Trophoblast cell (in vitro differentiated cells and primary cell): ENCODE results near the gene GRK2.

Experiments used
- DNase-seq, 2 donors: peaks; one replicate each; pipeline ENCODE4 v3.0.0-alpha.2; 2016
- H2AFZ ChIP-seq: 2 replicates; pipeline ENCODE4 v1.6.1; 2013; ENCODE audit warnings: low read length, moderate library complexity, mild to moderate bottlenecking; ENCODE audit not compliant: insufficient read depth, poor library complexity
- H2AK5ac ChIP-seq: 2 replicates; pipeline ENCODE4 v1.6.1; 2013; ENCODE audit warnings: mild to moderate bottlenecking, low read length
- H2BK120ac ChIP-seq: 2 replicates; pipeline ENCODE4 v1.6.1; 2013; ENCODE audit warnings: low read length, mild to moderate bottlenecking, moderate library complexity; ENCODE audit not compliant: insufficient read depth, poor library complexity
- H2BK12ac ChIP-seq: 2 replicates; pipeline ENCODE4 v1.6.1; 2013; ENCODE audit warnings: mild to moderate bottlenecking, low read length, moderate library complexity
- H2BK5ac ChIP-seq: 2 replicates; pipeline ENCODE4 v1.6.1; 2013; ENCODE audit warnings: low read length, low read depth, moderate library complexity, mild to moderate bottlenecking; ENCODE audit not compliant: poor library complexity
- H3K14ac ChIP-seq: 2 replicates; pipeline ENCODE4 v1.6.1; 2013; ENCODE audit warnings: mild to moderate bottlenecking, low read length
- H3K18ac ChIP-seq: 2 replicates; pipeline ENCODE4 v1.6.1; 2013; ENCODE audit warnings: mild to moderate bottlenecking, low read length
- H3K23ac ChIP-seq: 2 replicates; pipeline ENCODE4 v1.6.1; 2013; ENCODE audit warnings: low read length
- H3K27ac ChIP-seq: 2 replicates; pipeline ENCODE4 v1.5.1; 2013; ENCODE audit warnings: low read depth, mild to moderate bottlenecking, inconsistent platforms, low read length, moderate library complexity
- H3K27me3 ChIP-seq: 2 replicates; pipeline ENCODE4 v1.6.1; 2013; ENCODE audit warnings: inconsistent platforms, mild to moderate bottlenecking, low read length, moderate library complexity; ENCODE audit not compliant: insufficient read depth
- H3K36me3 ChIP-seq, 2 experiments: 1 replicate in 1 of 2; 2 replicates in 1 of 2; pipeline ENCODE4 v1.6.1; 2013; ENCODE audit warnings: low read length in 2 of 2, mild to moderate bottlenecking in 2 of 2, moderate library complexity in 1 of 2; ENCODE audit not compliant: insufficient read depth in 2 of 2, control insufficient read depth in 1 of 2
- H3K4ac ChIP-seq: 2 replicates; pipeline ENCODE4 v1.6.1; 2013; ENCODE audit warnings: low read depth, mild to moderate bottlenecking, low read length, moderate library complexity
- H3K4me1 ChIP-seq, 2 experiments: 1 replicate in 1 of 2; 2 replicates in 1 of 2; pipeline ENCODE4 v1.6.1; 2013; ENCODE audit warnings: low read length in 2 of 2, mild to moderate bottlenecking in 2 of 2, moderate library complexity in 1 of 2; ENCODE audit not compliant: insufficient read depth in 2 of 2, control insufficient read depth in 1 of 2
- H3K4me2 ChIP-seq: 2 replicates; pipeline ENCODE4 v1.6.1; 2013; ENCODE audit warnings: inconsistent platforms, mild to moderate bottlenecking, low read length, moderate library complexity
- H3K4me3 ChIP-seq: 2 replicates; pipeline ENCODE4 v1.5.1; 2013; ENCODE audit warnings: mild to moderate bottlenecking, low read depth, low read length, inconsistent platforms
- H3K79me1 ChIP-seq: one replicate; pipeline ENCODE4 v1.6.1; 2013; ENCODE audit warnings: low read length
- H3K79me2 ChIP-seq: 2 replicates; pipeline ENCODE4 v1.6.1; 2013; ENCODE audit warnings: low read length, mild to moderate bottlenecking; ENCODE audit not compliant: control insufficient read depth, insufficient read depth, poor library complexity
- H3K9ac ChIP-seq: 2 replicates; pipeline ENCODE4 v1.6.1; 2013; ENCODE audit warnings: mild to moderate bottlenecking, low read length
- H3K9me3 ChIP-seq: 2 replicates; pipeline ENCODE4 v1.6.1; 2013; ENCODE audit warnings: low read depth, mild to moderate bottlenecking, control low read depth, inconsistent platforms, low read length; ENCODE audit not compliant: insufficient read depth
- H4K12ac ChIP-seq: 2 replicates; pipeline ENCODE4 v1.6.1; 2013; ENCODE audit warnings: low read depth, mild to moderate bottlenecking, low read length, moderate library complexity
- H4K8ac ChIP-seq: 2 replicates; pipeline ENCODE4 v1.6.1; 2013; ENCODE audit warnings: low read depth, mild to moderate bottlenecking, low read length, moderate library complexity
- H4K91ac ChIP-seq: one replicate; pipeline ENCODE4 v1.6.1; 2013; ENCODE audit warnings: low read depth, mild to moderate bottlenecking, low read length, moderate library complexity
- whole genome bisulfite sequencing: extraction: QIAGEN DNeasy Blood & Tissue Kit; methylation state at CpG from one replicate; pipeline ENCODE4 v1.1.7; 2013; ENCODE audit warnings: missing lambda C conversion rate; ENCODE audit not compliant: insufficient read length, insufficient coverage; ENCODE audit errors: extremely low coverage; 5-methylcytosine and 5-hydroxymethylcytosine counted together

GRK2 gene

DNA sequence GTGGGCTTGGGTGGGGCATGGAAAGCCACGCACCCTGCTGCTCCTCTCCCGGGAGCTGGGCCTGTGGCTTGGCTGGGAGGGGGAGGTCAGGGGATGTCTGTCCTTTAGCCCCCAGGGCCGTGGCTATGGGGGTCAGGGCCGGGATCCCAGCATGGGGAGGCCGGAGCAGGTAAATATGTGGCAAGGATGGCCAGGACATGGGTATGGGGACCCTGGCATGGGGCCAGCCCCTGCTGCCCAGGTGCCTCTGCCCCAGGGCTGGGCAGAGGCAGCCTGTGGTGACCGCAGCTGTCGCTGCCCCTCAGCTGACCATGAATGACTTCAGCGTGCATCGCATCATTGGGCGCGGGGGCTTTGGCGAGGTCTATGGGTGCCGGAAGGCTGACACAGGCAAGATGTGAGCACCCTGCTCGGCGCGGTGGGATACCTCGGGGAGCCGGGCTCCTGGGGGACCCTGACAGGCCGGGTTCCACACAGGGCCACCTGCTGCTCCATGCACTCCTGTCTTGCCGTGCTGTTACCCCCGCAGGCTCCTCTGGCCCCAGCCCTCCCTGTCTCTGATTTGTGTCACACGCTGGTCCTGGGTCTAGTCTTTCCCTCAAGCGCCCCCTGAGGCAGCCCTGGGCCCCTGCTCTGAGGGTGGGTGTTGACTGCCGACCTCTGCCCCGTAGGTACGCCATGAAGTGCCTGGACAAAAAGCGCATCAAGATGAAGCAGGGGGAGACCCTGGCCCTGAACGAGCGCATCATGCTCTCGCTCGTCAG, 14.7 kb downstream of the GRK2 start:
- Histone ChIP-seq H3K36me3 (peaks cover 88 to 90% of the 10 kb centered on the region in 2 experiments), H3K79me1 (no peaks in the 10 kb centered on the region), H2BK5ac (no peak overlapping the region), H3K23ac (no peak overlapping the region), H3K4ac (no peak overlapping the region), H3K14ac (no peak overlapping the region), H2BK120ac (no peak overlapping the region), H2AK5ac (no peak overlapping the region), H4K8ac (no peak overlapping the region), H3K79me2 (no peaks in the 10 kb centered on the region), H2AFZ (no peak overlapping the region), H3K18ac (no peak overlapping the region), H3K9me3 (no peaks in the 10 kb centered on the region), H3K27ac (no peak overlapping the region), H4K12ac (no peak overlapping the region), H3K4me1 (no peaks in the 10 kb centered on the region), H3K9ac (no peak overlapping the region), H3K27me3 (no peaks in the 10 kb centered on the region), H3K4me3 (no peak overlapping the region), H4K91ac (no peak overlapping the region), H3K4me2 (no peak overlapping the region), H2BK12ac (no peak overlapping the region)
- no CpG with 5 or more reads among the region's 31 CpGs for WGBS
- DNase-seq: no peak

GRCh38 chr11:67281552-67282150, 15.4 kb downstream of the GRK2 start:
- H4K91ac ChIP-seq: no peak overlapping the region
- no CpG with 5 or more reads among the region's 27 CpGs for WGBS

GRCh38 chr11:67282155-67282875, 16.0 kb downstream of the GRK2 start:
- no peak overlapping the region for H3K4me2 ChIP-seq
- peaks cover 94 to 95% of the 10 kb centered on the region in 2 experiments for H3K36me3 ChIP-seq
- H3K4ac ChIP-seq: no peak overlapping the region
- no peak overlapping the region for H3K9ac ChIP-seq
- H3K79me2 ChIP-seq: no peaks in the 10 kb centered on the region
- H3K27me3 ChIP-seq: no peaks in the 10 kb centered on the region
- H4K12ac ChIP-seq: no peak overlapping the region
- no peak overlapping the region for H2AK5ac ChIP-seq
- H2AFZ ChIP-seq: no peak overlapping the region
- no peaks in the 10 kb centered on the region for H3K79me1 ChIP-seq
- no peak overlapping the region for H2BK5ac ChIP-seq
- H2BK12ac ChIP-seq: no peak overlapping the region
- H2BK120ac ChIP-seq: no peak overlapping the region
- no peaks in the 10 kb centered on the region for H3K4me1 ChIP-seq
- no peak overlapping the region for H3K14ac ChIP-seq
- H4K91ac ChIP-seq: no peak overlapping the region
- WGBS: no CpG with 5 or more reads among the region's 20 CpGs
- H3K27ac ChIP-seq: no peak overlapping the region
- H3K18ac ChIP-seq: no peak overlapping the region
- no peak overlapping the region for H3K23ac ChIP-seq
- no peak overlapping the region for H4K8ac ChIP-seq
- peaks cover 3% of the 10 kb centered on the region for H3K9me3 ChIP-seq
- DNase-seq: no peak
- H3K4me3 ChIP-seq: no peak overlapping the region

More at GRCh38 chr11:67281552-67282150, 15.4 kb downstream of the GRK2 start:
- H2AK5ac ChIP-seq: no peak overlapping the region
- H3K27me3 ChIP-seq: no peaks in the 10 kb centered on the region
- H3K14ac ChIP-seq: no peak overlapping the region
- no peak overlapping the region for H2BK120ac ChIP-seq
- H2BK5ac ChIP-seq: no peak overlapping the region
- H3K23ac ChIP-seq: no peak overlapping the region
- H3K79me1 ChIP-seq: no peaks in the 10 kb centered on the region
- DNase-seq: no peak
- no peak overlapping the region for H3K4me3 ChIP-seq
- H3K4me1 ChIP-seq: no peaks in the 10 kb centered on the region
- H4K8ac ChIP-seq: no peak overlapping the region
- no peak overlapping the region for H3K27ac ChIP-seq
- no peak overlapping the region for H2BK12ac ChIP-seq
- no peak overlapping the region for H3K4ac ChIP-seq
- no peak overlapping the region for H3K9ac ChIP-seq
- peaks cover under 1% of the 10 kb centered on the region for H3K9me3 ChIP-seq
- H4K12ac ChIP-seq: no peak overlapping the region
- H3K4me2 ChIP-seq: no peak overlapping the region
- H3K36me3 ChIP-seq: peaks cover 93 to 95% of the 10 kb centered on the region in 2 experiments
- no peaks in the 10 kb centered on the region for H3K79me2 ChIP-seq
- no peak overlapping the region for H3K18ac ChIP-seq
- no peak overlapping the region for H2AFZ ChIP-seq

DNA sequence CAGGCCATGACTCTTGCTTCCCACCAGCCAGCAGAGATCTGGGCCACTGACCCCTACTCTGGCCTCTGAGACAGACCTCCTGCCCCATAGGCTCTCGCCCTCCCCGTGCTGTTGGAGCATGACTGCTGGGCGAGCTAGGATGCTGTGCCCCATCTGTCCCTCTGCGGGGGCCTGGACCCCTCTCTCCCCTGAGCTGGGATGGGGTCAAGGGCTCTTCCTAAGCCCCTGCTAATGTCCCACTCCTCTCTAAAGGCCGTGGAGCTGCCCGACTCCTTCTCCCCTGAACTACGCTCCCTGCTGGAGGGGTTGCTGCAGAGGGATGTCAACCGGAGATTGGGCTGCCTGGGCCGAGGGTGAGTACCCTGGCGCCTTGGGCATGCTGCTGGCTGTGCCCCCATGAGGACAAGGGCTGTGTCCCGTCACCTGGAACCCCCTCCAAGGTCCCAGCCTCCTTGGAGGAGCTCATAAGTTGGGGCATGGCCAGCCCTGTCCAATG, 16.7 kb downstream of the GRK2 start:
- no peak overlapping the region for H3K14ac ChIP-seq
- H3K18ac ChIP-seq: no peak overlapping the region
- H3K27ac ChIP-seq: no peak overlapping the region
- no peak overlapping the region for H3K9ac ChIP-seq
- DNase-seq: no peak
- H2AFZ ChIP-seq: no peak overlapping the region
- no peak overlapping the region for H2AK5ac ChIP-seq
- H3K79me2 ChIP-seq: no peaks in the 10 kb centered on the region
- no peaks in the 10 kb centered on the region for H3K27me3 ChIP-seq
- peaks cover 4 to 5% of the 10 kb centered on the region in 2 experiments for H3K4me1 ChIP-seq
- no peak overlapping the region for H3K4me3 ChIP-seq
- H3K36me3 ChIP-seq: peaks cover 91 to 92% of the 10 kb centered on the region in 2 experiments
- H3K9me3 ChIP-seq: peaks cover 3% of the 10 kb centered on the region
- H3K79me1 ChIP-seq: no peaks in the 10 kb centered on the region
- no CpG with 5 or more reads among the region's 11 CpGs for WGBS
- no peak overlapping the region for H4K91ac ChIP-seq
- no peak overlapping the region for H3K4ac ChIP-seq
- no peak overlapping the region for H2BK12ac ChIP-seq
- H2BK5ac ChIP-seq: no peak overlapping the region
- H4K8ac ChIP-seq: no peak overlapping the region
- no peak overlapping the region for H2BK120ac ChIP-seq
- no peak overlapping the region for H4K12ac ChIP-seq
- H3K4me2 ChIP-seq: no peak overlapping the region
- no peak overlapping the region for H3K23ac ChIP-seq
